GM12892 (cell line): ENCODE results near the gene SYT13.

ENCODE experiments used
- POLR2A ChIP-seq: IDR thresholded peaks from 2 replicates; pipeline ENCODE4 v1.6.1; 2011; ENCODE audit warnings: low read depth, low read length, control low read depth
- TAF1 ChIP-seq: IDR thresholded peaks from 2 replicates; pipeline ENCODE4 v1.6.1; 2011; ENCODE audit warnings: low read depth, mild to moderate bottlenecking, control low read depth, low read length, borderline replicate concordance

DNA sequence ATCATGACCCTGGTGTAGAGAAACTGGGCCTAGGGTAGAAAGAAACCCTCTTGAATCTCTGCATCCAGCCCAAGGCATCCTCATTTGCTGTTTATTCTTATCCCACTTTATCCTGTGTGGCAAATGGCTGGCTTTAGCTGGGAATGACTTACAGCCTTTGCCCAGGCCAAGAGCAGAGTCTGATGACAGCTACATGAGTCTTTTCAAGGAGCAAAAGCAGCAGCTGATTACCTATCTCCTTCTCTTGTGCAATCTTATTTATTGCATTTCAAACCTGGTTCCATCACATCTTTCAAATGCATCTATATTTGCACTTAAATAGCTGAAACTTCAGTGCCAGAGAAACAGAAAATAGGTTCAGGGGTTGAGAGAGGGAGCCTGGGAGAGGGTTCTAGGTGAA is 26.1 kb downstream of the SYT13 start:
- TF ChIP-seq TAF1 (no peak), POLR2A (no peak)
